ENCODE data around the gene MYOZ1.

DNA sequence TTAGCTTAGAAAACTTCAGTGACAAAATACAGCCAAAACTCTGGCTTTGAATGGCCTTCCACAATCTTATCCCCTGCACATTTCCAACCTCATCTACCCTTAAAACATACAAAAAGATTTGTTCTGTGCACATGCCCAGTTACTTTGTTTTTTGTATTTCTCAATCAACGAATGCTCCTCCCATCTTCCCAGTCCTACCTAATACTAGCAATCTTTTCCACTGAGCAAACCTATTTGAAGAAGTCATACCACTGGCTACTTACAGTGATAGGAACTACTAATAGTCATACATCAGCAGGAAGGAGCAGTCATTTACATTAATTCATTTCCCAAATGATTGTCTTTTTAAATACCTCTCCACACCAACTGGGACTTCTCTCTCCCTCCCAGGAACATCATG, 52.6 kb downstream of the MYOZ1 start:
- no peak for TF ChIP-seq HDAC6 (IDR thresholded peaks at IDR 0.05; ENCODE audit: low read depth, low read length)
- TF ChIP-seq TAF1 (IDR thresholded peaks at IDR 0.05; ENCODE audit: low read depth, low read length) = no peak
